PFSK-1 (cell line): Measurements from ENCODE around the gene SRSF4.

Experiments used
- POLR2AphosphoS5 ChIP-seq: IDR thresholded peaks from 2 replicates; pipeline ENCODE4 v1.6.1; 2012; ENCODE audit warnings: low read depth, mild to moderate bottlenecking, control low read depth, low read length, moderate library complexity
- REST ChIP-seq, 2 experiments: IDR thresholded peaks; 2 replicates each; pipeline versions ENCODE4 v1.6.1 to v1.8.0; 2011 to 2012; ENCODE audit warnings: low read depth in 2 of 2, low read length in 2 of 2, control low read depth in 1 of 2, inconsistent platforms in 1 of 2, mild to moderate bottlenecking in 1 of 2, moderate library complexity in 1 of 2; ENCODE audit not compliant: insufficient read depth in 1 of 2
- TAF1 ChIP-seq: IDR thresholded peaks from 2 replicates; pipeline ENCODE4 v1.6.1; 2012; ENCODE audit warnings: low read length, control low read depth, borderline replicate concordance; ENCODE audit not compliant: insufficient read depth

GRCh38 chr1:29193879-29194455 lies 12.3 kb upstream of the SRSF4 start:
- TF ChIP-seq TAF1 (no peak), REST (IDR thresholded peaks at IDR 0.05; ENCODE audit: insufficient read depth in 1 of 2, low read depth in 2 of 2, low read length in 2 of 2) (no peak), POLR2AphosphoS5 (no peak)
